Heart left ventricle (tissue), 16 donors: Measurements from ENCODE around the gene LY6G5C. TPM values are rescaled to one million over a fixed set of nuclear protein-coding genes. Genes with fewer than 3 reads are reported as not detected.

ENCODE experiments used
- ATAC-seq, 4 donors: fragments of 200-7000 bp; cut with Tn5 transposase; one replicate each; pipeline ENCODE4 v1.9.1; 2020 to 2022; ENCODE audit warnings: moderate library complexity in 4 of 4, mild to moderate bottlenecking in 3 of 4, moderate number of reproducible peaks in 1 of 4
- DNase-seq, 5 donors: peaks; one replicate each; pipeline ENCODE4 v3.0.0-alpha.2; 2020
- H3K27ac ChIP-seq, 12 donors: fragments of 200-600 bp; sonication (generic) in 4 of 12; one replicate each; pipeline versions ENCODE4 v1.5.0 to v1.8.0; 2016 to 2022; ENCODE audit warnings: mild to moderate bottlenecking in 2 of 12
- H3K27me3 ChIP-seq, 9 donors: fragments of 200-600 bp; sonication (generic) in 2 of 9; one replicate each; pipeline versions ENCODE4 v1.5.1 to v1.8.0; 2016 to 2022; ENCODE audit warnings: mild to moderate bottlenecking in 3 of 9
- H3K36me3 ChIP-seq, 9 donors: fragments of 200-600 bp; sonication (generic) in 2 of 9; one replicate each; pipeline versions ENCODE4 v1.5.0 to v1.8.0; 2018 to 2022; ENCODE audit warnings: mild to moderate bottlenecking in 2 of 9
- H3K4me1 ChIP-seq, 12 donors: fragments of 200-600 bp; sonication (generic) in 4 of 12; one replicate each; pipeline versions ENCODE4 v1.5.0 to v1.8.0; 2016 to 2022; ENCODE audit warnings: mild to moderate bottlenecking in 3 of 12
- H3K4me3 ChIP-seq, 12 donors: fragments of 200-600 bp; sonication (generic) in 4 of 12; one replicate each; pipeline versions ENCODE4 v1.5.0 to v1.8.0; 2017 to 2022; ENCODE audit warnings: mild to moderate bottlenecking in 9 of 12, moderate library complexity in 4 of 12
- H3K9me3 ChIP-seq, 12 donors: fragments of 200-600 bp; sonication (generic) in 4 of 12; one replicate each; pipeline versions ENCODE4 v1.5.0 to v1.8.0; 2016 to 2022; ENCODE audit warnings: mild to moderate bottlenecking in 1 of 12
- CTCF ChIP-seq, 12 donors: fragments of 200-600 bp; sonication (generic) in 4 of 12; IDR thresholded peaks; one replicate each; pipeline versions ENCODE4 v1.5.0 to v1.8.0; 2018 to 2022; ENCODE audit warnings: antibody characterized with exemption in 12 of 12, mild to moderate bottlenecking in 5 of 12
- POLR2A ChIP-seq, 2 donors: fragments of 450-650 bp; IDR thresholded peaks; one replicate each; pipeline ENCODE4 v1.6.1; 2017; ENCODE audit warnings: antibody characterized with exemption in 2 of 2, mild to moderate bottlenecking in 2 of 2, moderate library complexity in 2 of 2
- WGBS, 4 donors: extraction: QIAGEN DNeasy Blood & Tissue Kit in 2 of 4; methylation state at CpG; one replicate each; pipeline versions ENCODE4 v1.1.5 to v1.1.7; 2013 to 2018; 5-methylcytosine and 5-hydroxymethylcytosine counted together
- intact Hi-C, 10 donors: fragments of 100-400 bp; cut with DNase I; formaldehyde crosslinking; loops; one replicate each; pipeline versions ENCODE4 v1.11.1 to v1.14.2; 2022
- polyA plus RNA-seq, 2 donors: library from polyadenylated mRNA; stranded (reverse); fragments of 200-250 nt; gene quantifications; one replicate each; pipeline ENCODE4 v1.2.3, GENCODE V29; 2013
- total RNA-seq, 9 donors: library from RNA; depleted of rRNA in 2 of 9; stranded (reverse); fragments of >200 nt in 2 of 9; fragmentation: NEBNext Ultra II Directional in 3 of 9; extraction: Animal tissue kit (Norgen Biotek cat#: 25700) in 3 of 9; gene quantifications; one replicate each; pipeline versions ENCODE4 v1.1.0 to v1.2.4, GENCODE V29; 2016 to 2023
- donor health status: ischemic (EF 13 %, LVEDD 7.1; RV severe dilation, severe dysfunction).
- donor health status: healthy with polysubstance abuse.
- donor health status: DM: no; HTN: yes; CAD: no.
- donor health status: DM: no; HTN: no; CAD: no.
- donor health status: ischemic (EF 25% LVEDD 6.9; RV normal size, moderate dysfunction).
- donor health status: ischemic (EF 25% LVEDD 5.7; RV mildly dilated, moderate dysfunction).
- donor health status: healthy.
- donor health status: DM: yes; HTN: yes; CAD: no.
- donor health status: ischemic (EF 35%, LVEDD 5.7; RV mildly dilated, moderate dysfunction).
- donor health status: nonischemic (EF 11% LVEDD 7.7; RV severe dilation, severe dysfunction).
- donor health status: DM: yes; HTN: yes; CAD: no.
- donor health status: PGD.
- donor health status: ischemic (EF 29% LVEDD 5.4; RV normal size, mild dysfunction).
- donor health status: nonischemic (EF 23%, LVEDD 6.1; RV moderate dilation, normal function).

The LY6G5C gene
- total and polyA plus RNA-seq, 11 donors = 1.3 to 3.1 (median 2.2) TPM

- no peaks in the 10 kb centered on the region for H3K9me3 ChIP-seq
- peaks cover 0 to 18% (median 13%) of the 10 kb centered on the region in 9 donors for H3K36me3 ChIP-seq
- H3K27ac ChIP-seq = no peak overlapping the region
- TF ChIP-seq CTCF (IDR thresholded peaks at IDR 0.05) (no peak), POLR2A (IDR thresholded peaks at IDR 0.05) (no peak)
- no peaks in the 10 kb centered on the region for H3K27me3 ChIP-seq
- H3K4me3 ChIP-seq = no peak overlapping the region
- intact Hi-C loops = no loop called here
- DNase-seq = peak in 1 of 5 donors; percentile 13
- peaks cover 0 to 17% (median 1%) of the 10 kb centered on the region in 12 donors for H3K4me1 ChIP-seq
- ATAC-seq = no peak
- WGBS, 4 donors = 91 to 100% (median 97%) methylated on average over 3 of the region's 3 CpGs
These were observed 41.3 kb upstream of the LY6G5C start for GRCh38 chr6:31722173-31722572.

GRCh38 chr6:31721351-31722020 is 40.6 kb upstream of the LY6G5C start, which contains the start of gene LY6G6C:
Gene LY6G6C (minus strand): TSS chr6:31721746. CDS start chr6:31721679, 67 bp downstream.
- intact Hi-C loops = no loop called here
- no peak for ATAC-seq
- TF ChIP-seq CTCF (IDR thresholded peaks at IDR 0.05) (no peak), POLR2A (IDR thresholded peaks at IDR 0.05) (no peak)
- no peak within 1 kb of the TSS for H3K27ac ChIP-seq
- 84 to 93% (median 89%) methylated on average over 4 of the region's 4 CpGs for WGBS, 4 donors
- H3K36me3 ChIP-seq = peaks cover 0 to 11% (median 6%) of the 10 kb centered on the region in 9 donors
- peaks cover 0 to 10% (median 0%) of the 10 kb centered on the region in 12 donors for H3K4me1 ChIP-seq
- H3K4me3 ChIP-seq = no peak within 1 kb of the TSS
- no peaks in the 10 kb centered on the region for H3K27me3 ChIP-seq
- no peaks in the 10 kb centered on the region for H3K9me3 ChIP-seq
- DNase-seq = peak in 1 of 5 donors; percentile 18

DNA sequence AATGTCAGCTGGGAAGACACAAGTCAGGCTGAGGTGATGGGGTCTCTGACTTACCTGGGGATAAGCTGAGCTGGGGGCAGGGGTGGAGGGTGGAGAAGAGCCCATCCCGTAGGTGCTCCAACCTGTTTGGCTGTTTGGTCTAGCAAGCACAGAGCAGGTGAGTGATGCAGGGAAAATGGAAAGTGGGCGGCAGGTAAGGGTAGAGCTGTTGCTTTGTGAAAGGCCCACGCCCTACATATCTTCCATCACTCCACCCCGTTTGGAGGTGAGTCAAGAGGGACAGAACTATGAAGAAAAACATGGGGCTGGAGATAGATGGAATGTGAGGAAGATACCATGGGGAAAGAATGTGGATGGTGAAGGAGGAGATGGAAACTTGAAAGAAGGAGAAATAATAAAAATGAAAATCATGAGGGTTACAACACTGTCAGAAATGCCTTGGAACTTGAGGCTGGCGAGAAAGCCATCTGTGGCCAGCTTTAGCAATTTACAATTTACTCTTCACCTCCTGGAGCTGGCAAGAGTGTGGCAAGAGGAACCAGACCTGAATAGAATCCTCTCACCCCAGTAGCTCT is 39.4 kb upstream of the LY6G5C start:
- no peak for ATAC-seq
- Histone ChIP-seq H3K4me3 (no peak overlapping the region), H3K27ac (no peak overlapping the region), H3K27me3 (no peaks in the 10 kb centered on the region), H3K9me3 (no peaks in the 10 kb centered on the region), H3K36me3 (no peaks in the 10 kb centered on the region), H3K4me1 (no peaks in the 10 kb centered on the region)
- DNase-seq = no peak
- TF ChIP-seq POLR2A (IDR thresholded peaks at IDR 0.05) (no peak), CTCF (IDR thresholded peaks at IDR 0.05) (no peak)
- WGBS, 4 donors = 85 to 89% (median 88%) methylated on average over 5 of the region's 5 CpGs
- intact Hi-C loops = no loop called here

DNA sequence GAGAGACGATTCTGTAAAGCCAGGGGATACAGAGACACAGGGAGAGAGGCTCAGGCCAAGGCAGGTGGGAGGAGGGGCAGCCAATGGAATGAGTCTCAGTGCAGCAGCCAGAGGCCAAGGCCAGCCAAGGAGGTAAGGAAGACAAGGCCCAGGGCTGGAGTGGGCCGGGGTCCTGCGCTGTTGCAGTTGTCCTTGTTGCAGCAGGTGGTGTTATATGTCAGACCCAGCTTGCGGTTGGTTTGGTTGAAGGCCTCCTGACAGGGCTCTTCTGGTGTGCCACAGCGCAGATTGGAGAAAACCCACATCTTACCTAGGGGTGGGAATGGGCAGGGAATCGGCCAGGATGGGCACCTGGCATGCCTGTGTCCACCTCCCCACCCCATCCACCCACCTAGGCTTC is 38.1 kb upstream of the LY6G5C start:
- no peak overlapping the region for H3K4me3 ChIP-seq
- DNase-seq (peak in 1 of 5 donors; percentile 9), ATAC-seq (no peak)
- WGBS, 4 donors = 81 to 90% (median 87%) methylated on average over 6 of the region's 6 CpGs
- no peaks in the 10 kb centered on the region for H3K4me1 ChIP-seq
- TF ChIP-seq CTCF (IDR thresholded peaks at IDR 0.05) (no peak), POLR2A (IDR thresholded peaks at IDR 0.05) (no peak)
- H3K27ac ChIP-seq = no peak overlapping the region
- H3K27me3 ChIP-seq = no peaks in the 10 kb centered on the region
- no peaks in the 10 kb centered on the region for H3K9me3 ChIP-seq
- no peaks in the 10 kb centered on the region for H3K36me3 ChIP-seq
- intact Hi-C loops = no loop called here
